ENCODE results near the gene MUC20.
"Not testable (repeated sequence)": the region's sequence is repeated elsewhere in the genome, so short reads cannot be mapped to it uniquely, and the experiment has no call there.

The MUC20 gene

GRCh38 chr3:195720831-195721506 lies at the start of gene MUC20:
Gene MUC20 (plus strand): TSS chr3:195720978. CDS start chr3:195721008, 30 bp downstream.
- in situ Hi-C loops (cut with HindIII; ENCODE audit: low sequenced_read_pairs), result not testable (repeated sequence)

- in situ Hi-C loops (cut with HindIII; ENCODE audit: low sequenced_read_pairs), result not testable (repeated sequence)
These were observed 49.5 kb upstream of the MUC20 start for GRCh38 chr3:195671283-195671682.

GRCh38 chr3:195673711-195674110 lies 47.1 kb upstream of the MUC20 start:
- in situ Hi-C loops (cut with HindIII; ENCODE audit: low sequenced_read_pairs), result not testable (repeated sequence)

- in situ Hi-C loops (cut with HindIII; ENCODE audit: low sequenced_read_pairs), result not testable (repeated sequence)
These were observed 42.3 kb upstream of the MUC20 start for GRCh38 chr3:195678391-195679015.

GRCh38 chr3:195680690-195681089 lies 40.1 kb upstream of the MUC20 start:
- in situ Hi-C loops (cut with HindIII; ENCODE audit: low sequenced_read_pairs), result not testable (repeated sequence)

GRCh38 chr3:195681458-195682103 lies 39.2 kb upstream of the MUC20 start:
- in situ Hi-C loops (cut with HindIII; ENCODE audit: low sequenced_read_pairs), result not testable (repeated sequence)

- in situ Hi-C loops (cut with HindIII; ENCODE audit: low sequenced_read_pairs), result not testable (repeated sequence)
These were observed 38.6 kb upstream of the MUC20 start for GRCh38 chr3:195682104-195682742.

- in situ Hi-C loops (cut with HindIII; ENCODE audit: low sequenced_read_pairs), result not testable (repeated sequence)
These were observed 36.9 kb upstream of the MUC20 start for GRCh38 chr3:195683722-195684526.

GRCh38 chr3:195684527-195685257 lies 36.1 kb upstream of the MUC20 start:
- in situ Hi-C loops (cut with HindIII; ENCODE audit: low sequenced_read_pairs), result not testable (repeated sequence)

GRCh38 chr3:195686537-195687208 lies 34.1 kb upstream of the MUC20 start:
- in situ Hi-C loops (cut with HindIII; ENCODE audit: low sequenced_read_pairs), result not testable (repeated sequence)

GRCh38 chr3:195687209-195687760 lies 33.5 kb upstream of the MUC20 start:
- in situ Hi-C loops (cut with HindIII; ENCODE audit: low sequenced_read_pairs), result not testable (repeated sequence)

- in situ Hi-C loops (cut with HindIII; ENCODE audit: low sequenced_read_pairs), result not testable (repeated sequence)
These were observed 32.2 kb upstream of the MUC20 start for GRCh38 chr3:195688471-195689183.

- in situ Hi-C loops (cut with HindIII; ENCODE audit: low sequenced_read_pairs), result not testable (repeated sequence)
These were observed 31.4 kb upstream of the MUC20 start for GRCh38 chr3:195689184-195690070.

GRCh38 chr3:195690951-195691350 lies 29.8 kb upstream of the MUC20 start:
- in situ Hi-C loops (cut with HindIII; ENCODE audit: low sequenced_read_pairs), result no loop called here

GRCh38 chr3:195691596-195692353 lies 29.0 kb upstream of the MUC20 start:
- in situ Hi-C loops (cut with HindIII; ENCODE audit: low sequenced_read_pairs), result not testable (repeated sequence)

- in situ Hi-C loops (cut with HindIII; ENCODE audit: low sequenced_read_pairs), result no loop called here
These were observed 28.5 kb upstream of the MUC20 start for GRCh38 chr3:195692354-195692685.
